HG02884 (cell line): ENCODE results near the gene ZNF792.
"Not testable (repeated sequence)": the region's sequence is repeated elsewhere in the genome, so short reads cannot be mapped to it uniquely, and the experiment has no call there.

Experiments
- ATAC-seq: cut with Tn5 transposase; IDR thresholded peaks from one replicate; pipeline ENCODE4 v1.9.1; 2021; ENCODE audit warnings: mild to moderate bottlenecking, moderate library complexity; ENCODE audit not compliant: unreplicated experiment

Gene ZNF792

GRCh38 chr19:34972163-34972705 lies 8.2 kb upstream of the ZNF792 start:
- no peak for ATAC-seq

GRCh38 chr19:34970185-34970780 lies 6.3 kb upstream of the ZNF792 start:
- ATAC-seq = not testable (repeated sequence)

- ATAC-seq = no peak
These were observed 5.7 kb upstream of the ZNF792 start for GRCh38 chr19:34969721-34970120.

- ATAC-seq = no peak
These were observed 3.5 kb upstream of the ZNF792 start for GRCh38 chr19:34967551-34967950.

GRCh38 chr19:34965505-34965904 lies 1.5 kb upstream of the ZNF792 start:
- ATAC-seq = not testable (repeated sequence)

GRCh38 chr19:34964598-34964997 lies 569 bp upstream of the ZNF792 start:
- ATAC-seq = no peak

GRCh38 chr19:34962687-34963572 lies 1.1 kb downstream of the ZNF792 start:
- ATAC-seq = no peak

- no peak for ATAC-seq
These were observed 2.0 kb downstream of the ZNF792 start for GRCh38 chr19:34961775-34962686.

GRCh38 chr19:34960940-34961679 lies 2.9 kb downstream of the ZNF792 start:
- ATAC-seq = no peak

GRCh38 chr19:34960103-34960805 lies 3.8 kb downstream of the ZNF792 start:
- ATAC-seq = no peak

- no peak for ATAC-seq
These were observed 5.0 kb downstream of the ZNF792 start for GRCh38 chr19:34959021-34959420.

- no peak for ATAC-seq
These were observed 5.9 kb downstream of the ZNF792 start for GRCh38 chr19:34957830-34958751.

- no peak for ATAC-seq
These were observed 10.9 kb downstream of the ZNF792 start for GRCh38 chr19:34953092-34953491.

GRCh38 chr19:34943861-34944573 lies 20.0 kb downstream of the ZNF792 start:
- no peak for ATAC-seq

GRCh38 chr19:34938886-34939285 lies 25.1 kb downstream of the ZNF792 start:
- ATAC-seq = no peak

GRCh38 chr19:34936184-34936583 lies 27.8 kb downstream of the ZNF792 start:
- no peak for ATAC-seq

- no peak for ATAC-seq
These were observed 31.5 kb downstream of the ZNF792 start for GRCh38 chr19:34932494-34932893.
